Transverse colon (tissue), 4 donors: ENCODE results near the gene PMFBP1. TPM values are rescaled to one million over a fixed set of nuclear protein-coding genes. Genes with fewer than 3 reads are reported as not detected.

Source experiments
- DNase-seq: peaks from one replicate; pipeline ENCODE4 v3.0.0-alpha.2; 2019
- H3K27ac ChIP-seq, 4 donors: fragments of 200-600 bp; sonication (generic); 2 replicates each; pipeline ENCODE4 v1.5.1; 2016 to 2018; ENCODE audit warnings: inconsistent platforms in 4 of 4
- H3K27me3 ChIP-seq: fragments of 200-600 bp; sonication (generic); 2 replicates; pipeline ENCODE4 v1.5.1; 2017; ENCODE audit warnings: inconsistent platforms
- H3K36me3 ChIP-seq, 4 donors: fragments of 200-600 bp; sonication (generic); 2 replicates each; pipeline ENCODE4 v1.5.1; 2017 to 2019; ENCODE audit warnings: inconsistent platforms in 4 of 4
- H3K4me1 ChIP-seq, 4 donors: fragments of 200-600 bp; sonication (generic); 2 replicates each; pipeline ENCODE4 v1.5.1; 2017 to 2020; ENCODE audit warnings: inconsistent platforms in 4 of 4
- H3K4me3 ChIP-seq, 4 donors: fragments of 200-600 bp; sonication (generic); 1 replicate in 1 of 4; 2 replicates in 3 of 4; pipeline versions ENCODE4 v1.5.1 to v1.6.1; 2017 to 2019; ENCODE audit warnings: inconsistent platforms in 4 of 4
- H3K9me3 ChIP-seq, 2 donors: fragments of 200-600 bp; sonication (generic); 2 replicates each; pipeline ENCODE4 v1.5.1; 2017 to 2019; ENCODE audit warnings: inconsistent platforms in 2 of 2
- EP300 ChIP-seq: sonication (generic); formaldehyde crosslinking; IDR thresholded peaks from one replicate; pipeline ENCODE4 v1.6.1; 2017; ENCODE audit warnings: antibody characterized with exemption, low read depth
- POLR2A ChIP-seq: fragments of 450-650 bp; IDR thresholded peaks from one replicate; pipeline ENCODE4 v1.6.1; 2016; ENCODE audit warnings: antibody characterized with exemption, mild to moderate bottlenecking, moderate library complexity
- POLR2AphosphoS5 ChIP-seq, 3 donors: sonication (generic); formaldehyde crosslinking; IDR thresholded peaks; one replicate each; pipeline ENCODE4 v1.6.1; 2016; ENCODE audit warnings: antibody characterized with exemption in 3 of 3
- WGBS, 2 donors: methylation state at CpG; one replicate each; pipeline ENCODE4 v1.1.5; 2018; ENCODE audit warnings: low coverage in 1 of 2; 5-methylcytosine and 5-hydroxymethylcytosine counted together
- in situ Hi-C, 4 donors: fragments of 200-750 bp; cut with MboI; loops; one replicate each; pipeline versions ENCODE4 v1.15.0 to v1.15.1; 2017; ENCODE audit warnings: low sequenced_read_pairs in 3 of 4, low pct_ligation_motif_present in 1 of 4, low pct_unique_long_range_greater_than_20kb in 1 of 4
- intact Hi-C: fragments of 100-400 bp; cut with DNase I; formaldehyde crosslinking; loops from one replicate; pipeline ENCODE4 v1.15.1; 2023; ENCODE audit warnings: low total_unique reads
- total RNA-seq, 4 donors: library from RNA; depleted of rRNA; stranded (reverse); fragments of >200 nt; gene quantifications; one replicate each; pipeline ENCODE4 v1.1.0, GENCODE V29; 2016
- TF ChIP-seq, protein P1 (sequence below), 5 experiments: fragments of 200-600 bp in 3 of 5; fragments of 450-650 bp in 2 of 5; sonication (generic) in 3 of 5; IDR thresholded peaks; 1 replicate in 2 of 5; 2 replicates in 3 of 5; pipeline ENCODE4 v1.5.1; 2016 to 2017; ENCODE audit warnings: antibody characterized with exemption in 5 of 5, inconsistent platforms in 3 of 5, mild to moderate bottlenecking in 2 of 5, moderate library complexity in 1 of 5

PMFBP1 gene
- total RNA-seq, 4 donors from 2014 or later: 0.75 to 8.4 (median 4.2) TPM

DNA sequence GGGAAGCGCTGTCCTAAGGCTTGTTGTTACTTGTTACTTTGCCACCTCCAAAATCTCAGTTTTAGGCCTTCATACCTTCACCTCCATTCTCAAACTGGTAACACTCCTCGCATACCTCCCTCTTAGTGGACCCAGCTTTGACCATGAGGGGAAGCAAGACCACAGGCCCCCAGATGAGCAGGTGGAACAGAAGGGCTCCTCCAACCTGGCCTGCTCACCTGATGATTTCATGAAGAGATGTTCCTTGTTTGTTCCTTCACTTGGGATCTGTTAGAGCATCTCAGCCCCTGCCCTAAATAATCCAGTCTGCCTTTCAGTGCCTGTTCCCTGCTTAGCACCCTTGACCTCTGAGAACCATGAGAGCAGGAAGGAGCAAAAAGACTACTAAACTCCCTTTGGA, 49.6 kb downstream of the PMFBP1 start:
- intact Hi-C loops (no loop called here), in situ Hi-C loops (loop anchor here in 2 of 4 donors (10.0 to 25.0 kb wide), 2 partner anchors 340 to 342 kb away; no protein-coding TSS in a partner anchor)
- H3K4me1 ChIP-seq: peaks cover 0 to 11% (median 5%) of the 10 kb centered on the region in 4 donors
- H3K9me3 ChIP-seq: no peaks in the 10 kb centered on the region
- H3K27ac ChIP-seq: no peak overlapping the region
- DNase-seq: no peak
- 97 to 100% methylated on average over 2 of the region's 2 CpGs for WGBS, 2 donors
- H3K27me3 ChIP-seq: no peaks in the 10 kb centered on the region
- TF ChIP-seq POLR2A (no peak), EP300 (no peak), POLR2AphosphoS5 (IDR thresholded peaks at IDR 0.05) (no peak)
- TF ChIP-seq, protein P1, sequence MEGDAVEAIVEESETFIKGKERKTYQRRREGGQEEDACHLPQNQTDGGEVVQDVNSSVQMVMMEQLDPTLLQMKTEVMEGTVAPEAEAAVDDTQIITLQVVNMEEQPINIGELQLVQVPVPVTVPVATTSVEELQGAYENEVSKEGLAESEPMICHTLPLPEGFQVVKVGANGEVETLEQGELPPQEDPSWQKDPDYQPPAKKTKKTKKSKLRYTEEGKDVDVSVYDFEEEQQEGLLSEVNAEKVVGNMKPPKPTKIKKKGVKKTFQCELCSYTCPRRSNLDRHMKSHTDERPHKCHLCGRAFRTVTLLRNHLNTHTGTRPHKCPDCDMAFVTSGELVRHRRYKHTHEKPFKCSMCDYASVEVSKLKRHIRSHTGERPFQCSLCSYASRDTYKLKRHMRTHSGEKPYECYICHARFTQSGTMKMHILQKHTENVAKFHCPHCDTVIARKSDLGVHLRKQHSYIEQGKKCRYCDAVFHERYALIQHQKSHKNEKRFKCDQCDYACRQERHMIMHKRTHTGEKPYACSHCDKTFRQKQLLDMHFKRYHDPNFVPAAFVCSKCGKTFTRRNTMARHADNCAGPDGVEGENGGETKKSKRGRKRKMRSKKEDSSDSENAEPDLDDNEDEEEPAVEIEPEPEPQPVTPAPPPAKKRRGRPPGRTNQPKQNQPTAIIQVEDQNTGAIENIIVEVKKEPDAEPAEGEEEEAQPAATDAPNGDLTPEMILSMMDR (IDR thresholded peaks at IDR 0.05): no peak
- no peaks in the 10 kb centered on the region for H3K36me3 ChIP-seq
- no peak overlapping the region for H3K4me3 ChIP-seq

GRCh38 chr16:72120026-72120425, 51.9 kb downstream of the PMFBP1 start:
- Histone ChIP-seq H3K9me3 (no peaks in the 10 kb centered on the region), H3K4me1 (peaks cover 0 to 4% (median under 1%) of the 10 kb centered on the region in 4 donors), H3K36me3 (no peaks in the 10 kb centered on the region), H3K27ac (no peak overlapping the region), H3K27me3 (no peaks in the 10 kb centered on the region), H3K4me3 (no peak overlapping the region)
- intact Hi-C loops: no loop called here
- in situ Hi-C loops: loop anchor here in 2 of 4 donors (10.0 to 25.0 kb wide), 2 partner anchors 342 to 345 kb away; no protein-coding TSS in a partner anchor
- 96 to 100% methylated on average over 2 to 5 of the region's 5 CpGs for WGBS, 2 donors
- TF ChIP-seq POLR2AphosphoS5 (IDR thresholded peaks at IDR 0.05) (no peak), EP300 (no peak), POLR2A (no peak)
- TF ChIP-seq, protein P1 (IDR thresholded peaks at IDR 0.05): no peak
- DNase-seq: no peak

DNA sequence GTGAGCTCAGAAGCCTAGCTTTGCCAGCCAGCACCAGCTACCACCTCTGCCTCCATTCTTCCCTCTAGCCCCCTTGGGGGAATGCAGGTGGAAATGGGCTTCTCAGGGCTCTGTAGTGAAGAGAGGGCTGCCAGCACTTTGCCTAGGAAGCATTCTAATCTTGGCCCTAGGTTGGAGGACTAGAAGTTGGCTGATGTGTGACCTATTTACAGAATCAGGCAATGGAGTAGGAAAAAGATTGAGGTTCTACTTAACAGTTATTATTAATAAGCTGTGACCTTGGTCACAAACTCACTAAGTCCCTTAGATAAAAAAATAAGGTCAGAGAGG, 58.4 kb downstream of the PMFBP1 start:
- intact Hi-C loops: no loop called here
- Histone ChIP-seq H3K27ac (no peak overlapping the region), H3K27me3 (no peaks in the 10 kb centered on the region), H3K4me3 (no peak overlapping the region), H3K4me1 (no peaks in the 10 kb centered on the region), H3K36me3 (peaks cover 0 to 38% (median 17%) of the 10 kb centered on the region in 4 donors), H3K9me3 (no peaks in the 10 kb centered on the region)
- TF ChIP-seq POLR2AphosphoS5 (IDR thresholded peaks at IDR 0.05): no peak
- TF ChIP-seq POLR2A: no peak
- TF ChIP-seq, protein P1 (IDR thresholded peaks at IDR 0.05): no peak
- TF ChIP-seq EP300: no peak
- in situ Hi-C loops: loop anchor here in 1 of 4 donors (25.0 kb wide), 1 partner anchor 349 kb away; no protein-coding TSS in a partner anchor
- DNase-seq: no peak

DNA sequence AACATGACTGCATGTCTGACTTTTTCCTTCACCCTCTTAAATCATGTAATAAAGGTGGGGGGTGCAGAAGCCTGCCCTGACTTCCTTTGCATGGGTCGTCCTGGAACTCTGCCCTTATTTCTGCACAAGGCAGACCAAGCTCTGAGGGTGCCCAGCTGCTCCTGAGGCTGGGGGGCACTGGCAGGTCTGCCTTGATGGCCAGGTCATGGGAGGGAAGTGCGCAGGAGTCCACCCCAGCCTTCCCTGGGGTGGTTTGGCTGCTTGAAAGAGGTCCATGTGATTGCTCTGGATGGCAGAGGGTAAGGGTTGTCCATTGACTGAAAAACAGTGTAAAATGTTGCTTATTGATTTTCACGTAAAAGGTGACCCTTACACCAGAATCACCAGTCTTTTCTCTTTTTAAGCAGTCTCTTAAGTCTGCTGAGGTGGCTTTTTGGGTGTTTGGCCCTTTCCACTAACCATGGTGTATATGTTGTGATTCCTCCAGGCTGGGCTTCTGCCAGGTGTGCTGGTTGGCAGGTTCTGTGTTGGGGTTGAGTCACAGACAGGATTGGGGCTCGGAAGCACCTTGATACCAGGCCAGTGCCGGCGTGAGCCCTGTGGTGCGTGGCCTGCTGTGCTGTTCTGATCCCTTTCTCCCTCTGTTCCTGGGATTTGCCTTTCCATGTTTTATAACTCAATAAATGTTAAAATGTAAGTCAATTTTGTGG, 58.9 kb downstream of the PMFBP1 start:
- Histone ChIP-seq H3K9me3 (no peaks in the 10 kb centered on the region), H3K4me3 (no peak overlapping the region), H3K27me3 (no peaks in the 10 kb centered on the region), H3K36me3 (peaks cover 0 to 43% (median 18%) of the 10 kb centered on the region in 4 donors), H3K27ac (no peak overlapping the region), H3K4me1 (no peaks in the 10 kb centered on the region)
- DNase-seq: no peak
- in situ Hi-C loops: loop anchor here in 1 of 4 donors (25.0 kb wide), 1 partner anchor 349 kb away; no protein-coding TSS in a partner anchor
- TF ChIP-seq POLR2A (no peak), EP300 (no peak), POLR2AphosphoS5 (IDR thresholded peaks at IDR 0.05) (no peak)
- TF ChIP-seq, protein P1 (IDR thresholded peaks at IDR 0.05): no peak
- WGBS, 2 donors: 86 to 100% methylated on average over 1 to 7 of the region's 7 CpGs
- intact Hi-C loops: no loop called here
